GM21381 (cell line): ENCODE measurements around the gene ZNF641.

ENCODE experiments used
- ATAC-seq: cut with Tn5 transposase; IDR thresholded peaks from one replicate; pipeline ENCODE4 v1.9.1; 2021; ENCODE audit warnings: mild to moderate bottlenecking, moderate library complexity; ENCODE audit not compliant: unreplicated experiment

ZNF641 gene

DNA sequence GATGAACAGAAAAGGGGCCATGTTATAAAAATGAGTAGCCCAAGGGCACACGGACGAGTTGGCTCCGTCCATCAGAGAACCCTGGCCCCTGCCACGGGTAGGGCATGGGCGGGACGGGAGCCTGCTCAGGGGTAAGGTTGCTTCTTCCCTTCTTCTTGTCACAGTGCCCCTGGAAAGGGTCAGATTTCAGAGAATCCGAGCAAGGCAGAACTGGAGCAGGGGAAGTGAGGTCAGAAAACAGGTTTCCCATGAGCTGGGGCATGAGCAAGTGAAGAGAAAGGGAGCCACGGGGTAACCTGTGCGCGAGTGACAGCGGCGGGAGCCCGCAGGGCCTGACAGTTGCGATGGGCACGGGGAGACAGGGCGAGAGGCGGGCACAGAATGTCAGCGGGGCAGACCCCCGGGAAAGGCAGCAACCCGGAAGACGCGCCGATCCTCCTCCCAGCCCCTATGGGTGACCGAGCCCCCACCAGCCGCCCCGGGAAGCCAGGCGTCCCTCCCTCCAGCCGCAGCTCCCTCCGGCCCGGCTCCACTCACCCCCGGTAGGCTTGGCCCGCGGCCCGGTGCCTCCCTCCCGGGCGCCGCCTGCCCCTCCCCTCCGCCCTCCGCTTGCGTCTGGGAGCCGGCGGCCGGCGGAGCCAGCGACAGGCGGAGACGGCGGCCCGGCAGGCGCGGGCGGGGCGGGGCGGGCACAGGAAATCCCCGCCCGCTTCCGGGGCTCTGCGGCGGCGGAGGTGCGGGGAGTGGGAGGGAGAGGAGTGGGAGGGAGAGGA, at the start of gene ZNF641:
Gene ZNF641 (minus strand): TSS at position 671 of the 773 bp plus-strand sequence. CDS start 2,829 bp downstream, outside the sequence.
- peak; percentile 84 for ATAC-seq

DNA sequence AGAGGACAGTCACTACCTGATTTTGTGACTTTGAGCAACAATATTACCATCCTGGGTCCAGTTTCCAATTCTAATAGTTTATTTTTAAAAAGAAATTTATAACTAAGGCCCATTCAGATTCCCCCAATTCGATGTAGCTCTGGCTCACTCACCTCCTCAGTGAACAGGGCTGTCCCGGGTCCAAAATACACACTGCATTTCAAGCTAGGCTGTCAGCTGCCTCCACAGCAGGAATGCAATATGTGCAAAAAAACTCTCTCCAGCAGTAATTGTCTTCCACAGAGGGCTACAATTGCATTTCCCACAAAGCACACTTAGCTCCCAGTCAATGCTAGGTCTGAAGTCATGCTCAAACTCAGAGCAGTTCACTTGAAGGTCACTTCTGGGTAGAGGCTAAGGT, 39.3 kb upstream of the ZNF641 start:
- ATAC-seq: no peak

DNA sequence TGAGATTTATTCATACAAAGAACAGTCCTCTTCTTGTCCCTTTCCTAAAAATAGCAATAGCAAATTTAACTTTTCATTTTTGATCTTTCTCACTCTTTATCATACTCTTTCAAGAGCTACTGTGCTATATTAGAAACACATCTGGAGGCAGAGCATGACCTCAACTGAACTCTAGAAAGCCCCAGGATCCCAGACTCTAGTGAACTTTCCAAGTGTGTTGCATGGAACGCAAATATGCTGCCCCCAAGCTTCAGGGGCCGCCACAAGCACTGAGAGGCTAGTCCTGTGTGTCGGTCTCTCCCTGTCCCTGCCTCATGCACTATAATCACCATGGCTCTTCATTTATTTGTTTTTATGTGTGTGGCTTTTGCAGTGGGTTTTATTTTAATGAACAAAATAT, 38.7 kb upstream of the ZNF641 start:
- no peak for ATAC-seq

DNA sequence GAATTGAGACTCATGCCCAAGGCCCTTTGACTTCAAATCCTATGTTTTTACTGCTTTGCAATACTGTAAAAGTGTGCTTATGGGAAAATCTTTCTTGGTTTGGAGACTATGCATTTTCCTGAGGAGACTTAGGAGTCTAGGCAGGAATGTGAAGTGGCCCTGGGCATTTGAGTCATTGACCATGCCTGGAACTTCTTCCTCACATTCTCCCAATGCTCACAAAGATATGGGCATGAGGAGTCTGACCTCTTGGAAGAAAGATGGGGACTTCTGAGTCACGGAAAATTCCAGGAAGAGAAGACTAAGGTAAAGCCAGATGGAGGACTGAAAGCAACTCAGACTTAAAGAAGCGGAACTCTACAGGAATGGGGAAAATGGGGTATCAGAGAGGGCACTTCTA, 38.2 kb upstream of the ZNF641 start:
- ATAC-seq: no peak

DNA sequence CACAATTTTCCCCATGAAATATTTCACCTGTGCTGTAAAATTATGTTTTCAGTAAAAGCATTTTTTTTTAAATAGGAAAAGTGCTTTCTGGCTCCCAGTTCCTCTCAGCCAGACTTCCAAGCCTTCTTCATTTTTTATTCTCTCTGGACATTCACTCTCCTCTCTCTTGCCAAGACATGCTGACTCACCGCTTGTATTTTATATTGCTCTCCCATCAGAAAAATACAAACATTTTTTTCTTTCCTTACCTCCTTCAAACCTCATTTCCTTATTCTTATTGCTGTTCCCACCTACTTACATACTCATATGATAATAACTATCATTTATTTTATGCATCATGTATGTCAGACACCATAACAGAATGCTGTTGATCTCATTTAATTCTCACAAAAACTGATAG, 37.7 kb upstream of the ZNF641 start:
- ATAC-seq: no peak

DNA sequence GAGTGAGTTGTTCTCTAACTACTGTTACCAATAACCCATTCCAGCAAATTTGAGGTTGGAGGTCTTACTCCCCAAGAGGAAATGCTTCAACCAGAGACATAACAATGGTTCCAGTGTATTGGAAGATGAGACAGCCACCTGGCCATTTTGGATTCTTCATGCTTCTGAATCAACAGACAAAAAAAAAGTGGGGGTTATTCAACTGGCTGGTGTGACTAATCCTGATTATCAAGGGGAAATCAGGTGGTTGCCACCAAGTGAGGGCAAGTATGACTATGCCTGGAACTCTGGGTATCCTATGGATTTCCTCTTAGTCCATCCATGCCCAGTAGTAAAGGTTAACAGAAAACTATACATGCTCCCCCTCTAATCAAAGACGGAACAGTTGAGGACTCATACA, 29.9 kb upstream of the ZNF641 start:
- ATAC-seq: no peak

DNA sequence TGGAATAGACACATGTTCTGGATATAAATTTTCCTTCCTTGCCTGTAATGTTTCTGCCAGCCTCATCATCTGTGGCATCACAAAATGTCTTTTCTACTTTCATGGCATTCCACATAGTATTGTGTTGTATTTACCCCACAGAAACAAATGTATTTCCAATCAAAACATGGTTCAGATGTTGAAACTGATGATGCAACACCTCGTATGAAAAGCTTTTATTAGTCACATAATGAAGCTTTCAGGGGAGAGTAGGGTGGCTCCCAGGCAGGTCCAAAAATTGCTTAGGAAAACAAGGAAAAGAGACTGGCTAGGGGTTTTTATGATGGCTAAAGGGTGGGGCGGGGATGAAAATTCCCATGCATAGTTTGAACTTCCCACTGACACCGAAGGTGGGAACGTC, 29.1 kb upstream of the ZNF641 start:
- no peak for ATAC-seq

DNA sequence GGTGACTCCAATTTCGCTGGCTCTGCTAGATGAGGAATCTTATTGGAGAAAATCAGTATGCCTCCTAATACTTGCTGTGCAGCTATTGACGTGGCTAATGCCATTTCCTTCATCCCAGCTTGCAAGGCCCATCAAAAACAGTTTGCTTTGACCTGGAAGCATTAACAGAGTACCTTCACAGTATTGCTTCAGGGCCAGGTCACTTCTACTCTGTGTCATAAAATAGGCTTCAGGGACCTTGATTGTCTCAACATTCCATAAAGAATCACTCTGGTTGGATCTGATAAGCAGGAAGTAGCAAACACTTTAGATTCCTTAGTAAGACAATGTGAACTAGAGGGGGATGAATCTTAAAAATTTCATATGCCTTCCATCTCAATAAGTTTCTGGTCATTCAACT, 26.9 kb upstream of the ZNF641 start:
- ATAC-seq: no peak

DNA sequence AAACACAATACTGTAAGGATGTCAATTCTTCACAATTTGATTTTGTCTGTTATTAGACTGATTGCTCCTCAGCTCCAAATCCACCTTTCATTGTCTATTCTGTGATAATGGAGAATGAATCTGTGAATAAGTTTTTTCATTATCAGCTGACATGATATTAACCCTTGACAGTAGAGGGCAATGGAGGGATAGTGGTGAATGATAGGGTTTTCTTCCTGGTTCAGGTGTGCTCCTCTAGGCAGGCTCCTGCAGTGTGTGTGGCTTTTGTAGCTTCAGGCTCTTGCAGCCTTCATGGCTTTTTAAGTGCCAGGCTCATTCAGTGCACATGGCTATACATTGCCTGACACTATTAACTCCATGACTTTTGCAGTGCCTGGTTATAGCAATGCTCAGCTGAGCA, 23.4 kb upstream of the ZNF641 start:
- no peak for ATAC-seq

DNA sequence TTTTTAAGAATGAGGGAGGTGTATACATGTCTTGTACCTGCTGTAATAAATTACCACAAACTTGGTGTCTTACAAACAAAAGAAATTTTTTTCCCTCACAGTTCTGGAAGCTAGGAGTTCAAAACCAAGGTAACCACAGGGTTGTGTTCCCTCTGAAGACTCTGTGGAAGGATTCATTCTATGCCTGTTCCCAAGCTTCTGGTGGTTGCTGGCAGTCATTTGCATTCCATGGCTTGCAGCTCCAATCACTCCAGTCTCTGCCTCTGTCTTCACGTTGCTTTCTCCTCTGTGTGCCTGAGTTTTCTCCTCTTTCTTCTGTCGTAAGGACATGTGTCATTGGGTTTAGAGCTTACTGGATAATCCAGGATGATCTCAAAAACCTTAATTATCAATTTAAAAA, 15.4 kb upstream of the ZNF641 start:
- ATAC-seq: no peak

DNA sequence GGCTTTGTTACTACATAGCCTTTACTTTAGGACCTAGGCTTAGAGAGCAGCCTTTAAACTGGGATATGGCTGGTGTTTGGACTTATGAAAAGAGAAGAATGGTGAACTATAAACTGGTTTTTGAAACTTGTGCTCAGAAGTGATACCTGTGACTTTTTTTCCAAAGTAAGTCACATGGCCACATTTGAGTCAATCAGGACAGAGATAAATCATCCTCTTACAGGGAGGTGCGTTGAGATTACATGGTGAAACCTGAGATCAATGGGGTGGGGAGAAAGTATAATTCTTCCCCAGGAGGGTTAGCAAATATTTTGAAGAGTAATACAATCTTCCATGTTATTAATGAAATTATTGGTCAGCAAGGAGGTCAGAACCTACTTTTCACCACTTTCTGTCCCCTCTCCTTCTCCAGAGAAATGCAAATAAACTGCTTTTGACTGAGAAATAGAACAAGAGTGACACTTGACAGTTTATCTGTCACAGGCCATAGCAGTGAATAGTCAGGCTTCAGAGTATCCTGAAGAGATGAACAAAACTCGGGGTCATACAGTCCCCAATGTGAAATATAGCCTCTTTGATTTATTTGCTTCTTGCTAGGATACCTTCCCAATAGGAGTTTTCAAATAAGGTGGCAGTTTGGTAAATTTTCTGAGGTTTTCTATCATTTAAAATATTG, 11.1 kb upstream of the ZNF641 start:
- no peak for ATAC-seq

DNA sequence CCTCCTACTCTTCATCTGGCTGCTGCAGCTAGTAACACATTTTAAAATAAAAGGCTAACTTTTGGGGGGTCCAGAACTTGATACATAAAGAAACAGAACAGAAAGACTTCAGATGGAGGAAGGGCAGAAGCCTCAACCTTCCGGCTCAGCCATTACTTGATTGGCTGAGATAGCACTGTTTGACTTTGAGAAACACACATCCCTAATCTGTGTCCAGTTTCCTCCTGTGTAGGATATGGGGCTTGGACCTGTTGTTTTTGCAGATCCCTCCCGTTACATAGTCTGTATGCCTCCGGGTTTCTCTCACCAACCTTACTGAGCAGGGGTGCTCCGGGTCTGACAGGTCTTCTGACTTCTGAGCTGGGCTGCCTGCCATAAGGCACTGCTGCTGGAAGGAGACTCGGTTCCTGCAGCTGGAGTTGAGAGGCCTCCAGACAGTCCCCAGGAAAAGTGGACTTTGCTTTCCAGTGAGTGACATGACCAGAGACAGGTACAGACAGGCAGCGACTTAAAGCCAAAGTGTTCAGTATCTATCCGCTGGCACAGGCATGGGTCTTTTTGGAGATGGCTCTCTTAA, 8.3 kb upstream of the ZNF641 start:
- ATAC-seq: no peak

DNA sequence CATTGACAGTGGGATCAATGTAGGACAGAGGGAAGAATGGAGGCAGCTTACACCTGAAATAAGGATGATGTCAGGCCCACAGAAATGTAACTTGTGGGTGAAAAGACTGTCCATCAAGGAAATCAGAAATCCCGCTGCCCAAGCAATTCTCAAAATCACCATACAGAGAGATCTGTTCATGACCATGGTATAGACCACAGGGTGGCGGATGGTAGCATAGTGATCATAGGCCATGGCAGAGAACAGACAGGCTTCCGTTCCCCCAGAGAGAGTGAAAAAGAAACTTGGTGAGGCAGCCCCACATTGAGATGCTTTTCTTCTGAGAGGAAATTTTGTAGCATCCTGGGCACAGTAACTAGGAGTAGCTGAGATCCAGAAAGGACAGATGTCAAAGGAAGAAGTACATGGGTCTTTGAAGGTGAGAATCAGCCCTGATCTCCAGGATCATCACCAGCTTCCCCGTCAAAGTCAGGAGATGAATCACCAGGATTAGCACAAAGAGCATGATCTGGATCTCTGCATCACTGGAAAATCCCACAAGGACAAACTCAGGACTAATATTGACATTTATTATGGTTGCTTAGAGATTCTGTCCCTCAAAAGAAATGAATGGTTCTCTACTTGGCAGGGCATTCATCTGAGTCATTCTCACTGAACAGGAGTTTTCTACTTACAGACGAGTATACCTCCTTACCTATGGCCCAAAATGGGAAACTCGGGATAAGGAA, 5.5 kb upstream of the ZNF641 start:
- ATAC-seq: no peak

DNA sequence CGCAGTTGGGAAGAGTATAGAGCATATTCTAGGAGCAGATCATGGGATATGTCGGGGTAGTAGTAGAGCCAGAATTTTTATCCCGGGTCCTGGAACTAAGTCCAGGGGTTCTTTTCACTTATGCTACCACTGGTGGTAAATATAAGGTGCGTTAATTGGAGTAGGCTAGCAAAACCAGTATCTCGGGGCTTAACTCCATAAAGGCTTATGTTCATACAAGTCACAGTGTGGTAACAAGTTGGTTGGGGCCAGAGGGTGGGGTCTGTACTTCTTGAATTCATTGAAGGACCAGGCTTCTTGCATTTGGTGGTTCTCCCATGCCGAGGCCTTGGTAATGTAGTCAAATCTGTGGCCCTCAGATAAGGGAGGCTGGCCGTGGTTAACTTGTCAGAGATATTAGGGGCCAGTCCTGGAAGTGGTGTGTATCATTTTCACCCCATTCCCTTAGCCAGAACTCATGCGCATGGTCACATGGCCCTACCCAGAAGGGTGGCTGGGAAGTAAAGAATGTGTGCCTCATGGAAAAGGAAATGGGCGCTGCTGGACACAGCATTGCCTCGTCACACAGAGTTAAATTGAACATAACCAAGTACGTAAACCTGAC, 1.5 kb upstream of the ZNF641 start:
- no peak for ATAC-seq

DNA sequence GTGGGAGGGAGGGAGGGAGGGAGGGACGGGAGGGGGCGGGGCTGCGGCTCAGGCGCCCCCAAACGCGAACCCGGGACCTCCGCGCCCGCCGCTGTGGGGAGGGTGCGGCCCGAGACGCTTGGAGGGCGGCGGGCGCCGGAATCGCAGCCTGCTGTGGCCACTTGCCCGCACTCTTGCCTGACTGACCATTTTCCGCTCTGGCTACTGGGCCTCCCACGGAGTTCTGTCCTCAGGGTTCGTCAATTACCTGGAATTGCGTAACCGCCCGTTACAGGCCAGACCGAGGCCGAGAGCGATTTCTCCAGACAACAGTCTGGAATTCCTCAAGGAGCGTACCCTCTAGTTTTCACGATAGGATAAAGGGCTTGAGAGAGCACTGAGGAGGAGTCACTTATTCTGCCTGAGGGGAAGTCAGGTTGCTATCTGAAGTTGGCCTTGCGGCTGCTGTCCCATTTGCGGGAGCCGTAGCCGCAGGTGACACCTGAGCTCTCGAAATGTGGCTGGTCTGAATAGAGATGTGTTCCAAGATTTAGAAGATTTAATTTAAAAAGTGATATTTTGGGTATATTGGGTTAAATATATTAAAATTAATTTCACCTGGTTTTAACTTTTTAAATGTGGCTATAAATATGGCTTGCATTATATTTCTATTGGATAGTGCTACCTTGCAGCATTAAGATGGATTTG, 446 bp upstream of the ZNF641 start:
- ATAC-seq: peak; percentile 43

DNA sequence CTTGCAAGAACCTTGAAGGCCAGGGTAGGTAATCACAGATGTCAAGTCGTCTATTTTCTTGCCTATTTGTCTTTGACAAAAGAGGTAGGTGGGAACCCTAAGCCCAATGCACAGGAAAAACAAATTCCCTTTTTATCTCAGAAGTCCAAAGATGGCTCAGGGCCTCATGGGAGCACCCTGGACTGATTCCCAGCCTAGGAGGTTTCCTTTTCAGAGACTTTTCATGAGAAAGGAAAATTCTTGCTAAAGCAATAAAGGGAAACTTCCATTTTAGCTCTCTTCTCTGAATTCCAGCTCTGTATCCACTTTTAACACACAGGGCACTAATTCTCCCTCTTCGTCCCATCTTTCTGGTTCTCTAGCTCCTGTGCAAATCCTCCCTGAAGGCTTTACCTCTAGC, 1.2 kb downstream of the ZNF641 start:
- no peak for ATAC-seq

DNA sequence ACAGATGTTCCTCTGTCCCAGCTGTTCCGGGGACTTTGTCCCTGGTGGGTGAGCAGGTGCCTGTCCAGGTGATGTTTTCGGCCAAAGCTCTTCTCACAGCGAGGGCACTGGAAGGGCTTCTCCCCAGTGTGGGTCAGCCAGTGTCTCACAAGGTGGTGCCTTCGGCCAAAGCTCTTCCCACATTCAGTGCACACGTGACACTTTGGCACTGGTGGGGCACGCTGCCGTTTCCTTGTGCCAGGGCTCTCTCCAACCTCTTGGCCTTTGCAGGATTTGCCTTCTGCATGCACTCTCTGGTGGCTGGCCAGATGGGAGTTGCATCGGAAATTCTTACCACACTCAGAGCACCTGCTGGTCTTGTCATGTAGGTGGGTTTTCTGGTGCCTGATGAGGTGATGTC, 7.7 kb downstream of the ZNF641 start:
- ATAC-seq: no peak

DNA sequence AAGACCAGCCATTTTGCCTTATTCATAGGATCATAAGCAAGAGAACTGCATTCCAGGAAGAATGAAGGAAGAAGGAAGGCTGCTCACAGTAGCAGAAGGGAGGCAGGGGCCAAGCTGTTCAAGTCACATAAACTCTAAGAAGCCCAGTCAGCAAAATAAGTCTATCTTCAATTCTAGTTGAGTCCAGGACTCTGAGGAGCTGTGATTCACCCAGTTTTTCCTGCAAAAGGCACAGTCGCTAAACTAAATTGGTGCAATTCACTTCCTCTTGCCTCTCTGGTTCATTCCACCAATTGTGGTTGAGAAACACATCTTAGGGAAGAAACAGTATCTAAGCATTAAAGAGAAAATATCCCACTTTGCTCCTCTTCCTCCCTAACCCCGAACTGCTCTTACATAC, 9.8 kb downstream of the ZNF641 start:
- no peak for ATAC-seq

DNA sequence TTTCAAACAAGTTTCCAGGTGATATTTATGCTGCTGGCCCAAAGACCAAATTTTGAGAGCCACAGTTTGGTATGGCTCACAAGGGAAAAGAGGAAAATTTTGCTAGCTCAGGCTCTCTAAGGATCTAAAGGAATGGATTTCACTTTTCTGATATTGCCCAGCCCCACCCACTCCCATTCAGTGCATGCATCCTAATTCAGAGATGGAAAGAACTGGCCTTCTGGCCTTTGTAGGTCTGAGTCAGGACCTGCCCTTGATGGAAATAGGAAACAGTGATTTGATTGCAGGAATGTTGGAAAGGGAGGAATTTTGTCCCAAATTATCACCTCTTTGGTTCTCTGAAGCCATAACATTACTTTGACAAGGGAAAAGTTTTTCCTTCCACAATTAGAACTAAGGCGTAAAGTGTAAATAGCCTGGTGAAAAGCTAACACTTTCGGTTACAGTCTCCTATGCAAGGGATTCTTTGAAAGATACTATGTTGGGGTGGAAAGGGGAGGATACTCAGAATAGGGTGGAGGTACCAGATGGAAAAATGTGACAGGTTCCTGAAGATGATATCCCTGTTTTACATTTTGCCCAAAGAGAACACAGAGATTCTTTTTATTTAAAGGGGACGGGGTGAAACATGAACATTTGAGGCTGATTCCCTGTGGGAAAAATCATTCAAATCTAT, 11.1 kb downstream of the ZNF641 start:
- ATAC-seq: no peak

DNA sequence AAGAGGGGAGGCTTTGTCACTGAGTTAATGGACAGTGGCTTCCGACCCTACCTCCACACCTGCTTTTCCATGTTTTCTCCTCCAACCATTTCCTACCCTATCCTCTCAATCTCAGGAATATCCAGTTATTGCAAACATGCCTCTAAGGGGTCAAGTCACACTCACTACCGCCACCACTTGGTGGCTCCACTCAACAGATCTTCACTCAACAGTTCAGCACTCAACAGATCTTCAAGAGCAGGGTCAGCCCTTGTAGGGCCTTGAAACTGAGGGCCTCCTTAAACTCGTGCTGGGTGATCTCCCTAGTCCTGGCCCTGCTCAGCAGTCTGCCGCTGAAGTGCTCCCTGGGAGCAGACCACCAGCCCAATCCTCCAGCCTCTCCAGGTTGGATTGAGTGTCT, 14.2 kb downstream of the ZNF641 start:
- ATAC-seq: no peak
